ENCODE measurements around the gene C13orf46.

Gene C13orf46

GRCh38 chr13:113905942-113906341, 67.9 kb downstream of the C13orf46 start:
- in situ Hi-C loops (cut with MboI; ENCODE audit: low sequenced_read_pairs, unreplicated experiment) = no loop called here
- TF ChIP-seq CTCF (IDR thresholded peaks at IDR 0.05; ENCODE audit: borderline replicate concordance, control extremely low read depth, extremely low read depth, insufficient read depth, missing control alignments) = no peak

DNA sequence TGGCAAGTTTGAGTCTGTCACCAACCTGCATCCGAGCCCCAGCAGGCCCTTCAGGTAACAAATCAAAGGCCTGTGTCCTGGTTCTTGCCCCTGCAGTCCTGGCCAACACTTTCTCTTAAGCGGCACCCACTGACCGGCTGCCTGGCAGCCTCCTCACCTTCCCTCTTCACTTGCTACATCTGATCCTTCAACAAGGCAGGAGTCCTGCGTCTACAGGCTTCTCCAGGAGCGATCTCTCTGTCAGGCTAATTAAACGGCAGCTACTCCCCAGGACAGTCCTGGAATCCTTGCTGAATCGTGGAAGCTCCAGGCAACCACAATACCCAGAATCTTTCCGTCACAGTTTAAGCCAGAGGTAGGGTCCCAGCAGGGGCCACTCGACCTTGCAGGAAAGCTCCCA, 68.9 kb downstream of the C13orf46 start:
- no peak for DNase-seq (ENCODE audit: low spot score)
- TF ChIP-seq CTCF (IDR thresholded peaks at IDR 0.05; ENCODE audit: borderline replicate concordance, control extremely low read depth, extremely low read depth, insufficient read depth, missing control alignments) = no peak
- in situ Hi-C loops (cut with MboI; ENCODE audit: low sequenced_read_pairs, unreplicated experiment) = no loop called here

More at GRCh38 chr13:113905942-113906341, 67.9 kb downstream of the C13orf46 start:
- DNase-seq (ENCODE audit: low spot score) = no peak

DNA sequence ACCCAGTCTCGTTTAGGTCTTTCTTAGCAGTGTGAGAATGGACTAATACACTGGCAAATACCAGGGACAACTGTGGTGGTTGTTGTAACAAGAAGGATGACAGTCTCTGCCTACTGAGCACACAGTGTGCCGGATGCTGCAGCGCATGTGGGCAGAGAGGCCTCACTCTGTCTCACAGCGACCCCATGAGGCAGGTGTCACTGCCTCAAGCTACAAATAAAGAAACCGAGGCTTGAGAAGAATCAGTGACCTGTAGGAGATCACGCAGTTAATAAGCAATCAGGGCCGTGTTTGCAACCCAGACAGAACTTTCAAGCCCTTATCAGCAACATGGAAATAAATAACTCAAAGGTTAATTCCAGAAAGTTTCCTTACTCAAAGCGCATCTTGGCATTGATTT, 69.5 kb downstream of the C13orf46 start:
- TF ChIP-seq CTCF (IDR thresholded peaks at IDR 0.05; ENCODE audit: borderline replicate concordance, control extremely low read depth, extremely low read depth, insufficient read depth, missing control alignments) = peak; percentile 36
- DNase-seq (ENCODE audit: low spot score) = no peak
- in situ Hi-C loops (cut with MboI; ENCODE audit: low sequenced_read_pairs, unreplicated experiment) = no loop called here

DNA sequence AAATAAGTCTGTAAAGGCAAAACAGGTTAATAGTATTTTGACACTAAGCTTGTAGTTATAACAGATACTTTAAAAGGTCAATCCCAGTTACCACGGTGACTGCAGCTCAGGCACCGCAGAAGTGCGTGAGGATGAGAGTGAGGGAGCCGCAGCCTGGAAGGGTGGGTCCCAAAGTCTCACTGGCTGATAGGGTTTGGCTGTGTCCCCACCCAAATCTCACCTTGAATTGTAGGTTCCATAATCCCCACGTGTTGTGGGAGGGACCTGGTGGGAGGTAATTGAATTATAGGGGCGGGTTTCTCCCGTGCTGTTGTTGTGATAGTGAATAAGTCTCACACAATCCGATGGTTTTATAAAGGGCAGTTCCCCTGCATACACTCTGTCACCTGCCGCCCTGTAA, 70.0 kb downstream of the C13orf46 start:
- in situ Hi-C loops (cut with MboI; ENCODE audit: low sequenced_read_pairs, unreplicated experiment) = no loop called here
- DNase-seq (ENCODE audit: low spot score) = no peak
- TF ChIP-seq CTCF (IDR thresholded peaks at IDR 0.05; ENCODE audit: borderline replicate concordance, control extremely low read depth, extremely low read depth, insufficient read depth, missing control alignments) = no peak

Data from GM13976 (cell line).